K562 (cell line): ENCODE results near the gene PSORS1C2. TPM values are rescaled to one million over a fixed set of nuclear protein-coding genes. Genes with fewer than 3 reads are reported as not detected.

Source experiments
- ATAC-seq: fragments of 200-7000 bp; cut with Tn5 transposase; 3 replicates; pipeline ENCODE4 v1.9.1; 2020; ENCODE audit warnings: moderate library complexity
- BruUV-seq: library from RNA; stranded (reverse); fragments of 400-500 nt; replicated peaks from 2 replicates; lab custom pipeline; 2021; lab: Mats Ljungman, UMichigan
- CTCF ChIA-PET: fragments of 300-600 bp; formaldehyde crosslinking; extraction: SDS; loops from one replicate; lab custom pipeline; 2021; ENCODE audit warnings: low intra/inter-chr PET ratio; lab: Yijun Ruan, JAX
- POLR2A ChIA-PET: fragments of 300-600, 350-650 bp; sonication (Branson Sonifier 250); formaldehyde crosslinking; extraction: SDS; loops from one replicate; lab custom pipeline; 2021; ENCODE audit warnings: antibody characterized with exemption, inconsistent platforms; lab: Yijun Ruan, JAX
- DNase-seq, 4 experiments: peaks; one replicate each; pipeline versions ENCODE4 v3.0.0 to v3.0.0-alpha.2; 2011 to 2018; ENCODE audit warnings: low spot score in 3 of 4, mixed read lengths in 3 of 4; ENCODE audit errors: extremely low read depth in 1 of 4
- FAIRE-seq: peaks from 2 replicates; lab custom pipeline; 2011; peaks lifted over from hg19 to GRCh38; lab: Jason Lieb, UNC
- H2AFZ ChIP-seq: 2 replicates; pipeline ENCODE4 v1.6.0; 2011; ENCODE audit warnings: low read depth, low read length, control low read depth, inconsistent platforms
- H3K27ac ChIP-seq: fragments of 200-600 bp; 3 replicates; pipeline ENCODE4 v1.8.0; 2011; ENCODE audit warnings: low read depth, mild to moderate bottlenecking, control low read depth, inconsistent platforms, low read length, moderate library complexity, mixed read lengths; ENCODE audit errors: extremely low read depth
- H3K27me3 ChIP-seq, 2 experiments: fragments of 300-600 bp in 1 of 2; 2 replicates in 1 of 2; 3 replicates in 1 of 2; pipeline versions ENCODE4 v1.6.0 to v1.8.0; 2011; ENCODE audit warnings: inconsistent platforms in 2 of 2, low read length in 2 of 2, mild to moderate bottlenecking in 1 of 2, mixed read lengths in 1 of 2, moderate library complexity in 1 of 2; ENCODE audit not compliant: control insufficient read depth in 2 of 2, insufficient read depth in 2 of 2
- H3K36me3 ChIP-seq: fragments of 300-600 bp; 3 replicates; pipeline ENCODE4 v1.8.0; 2011; ENCODE audit warnings: mild to moderate bottlenecking, low read length, inconsistent platforms; ENCODE audit not compliant: control insufficient read depth, insufficient read depth
- H3K4me1 ChIP-seq, 2 experiments: fragments of 200-600 bp in 1 of 2; replicated peaks in 1 of 2; 2 replicates in 1 of 2; 3 replicates in 1 of 2; pipeline versions ENCODE4 v1.5.1 to v1.8.0; 2011; ENCODE audit warnings: inconsistent platforms in 2 of 2, low read length in 2 of 2, mild to moderate bottlenecking in 1 of 2, mixed read lengths in 1 of 2, moderate library complexity in 1 of 2; ENCODE audit not compliant: control insufficient read depth in 2 of 2, insufficient read depth in 2 of 2
- H3K4me2 ChIP-seq: 2 replicates; pipeline ENCODE4 v1.6.1; 2011; ENCODE audit warnings: low read length, control low read depth, inconsistent platforms, mixed read lengths; ENCODE audit not compliant: insufficient read depth
- H3K4me3 ChIP-seq: fragments of 200-600 bp; sonication (generic), shearing (Covaris generic); 2 replicates; pipeline ENCODE4 v1.5.1; 2016; ENCODE audit warnings: control low read depth, inconsistent platforms
- H3K79me2 ChIP-seq: fragments of 200-600 bp; 3 replicates; pipeline ENCODE4 v1.8.0; 2011; ENCODE audit warnings: low read length, inconsistent platforms; ENCODE audit not compliant: control insufficient read depth, insufficient read depth
- H3K9ac ChIP-seq, 2 experiments: 2 replicates each; pipeline versions ENCODE4 v1.6.0 to v1.6.1; 2011; ENCODE audit warnings: low read depth in 2 of 2, low read length in 2 of 2, control low read depth in 1 of 2, inconsistent platforms in 1 of 2, mild to moderate bottlenecking in 1 of 2, mixed read lengths in 1 of 2; ENCODE audit not compliant: insufficient read depth in 1 of 2
- H3K9me1 ChIP-seq: one replicate; pipeline ENCODE4 v1.6.0; 2011; ENCODE audit warnings: inconsistent platforms, mild to moderate bottlenecking, low read length, moderate library complexity; ENCODE audit not compliant: control insufficient read depth, insufficient read depth
- H3K9me3 ChIP-seq: replicated peaks from 2 replicates; pipeline ENCODE4 v1.5.1; 2011; ENCODE audit warnings: low read depth, low read length, inconsistent platforms; ENCODE audit not compliant: control insufficient read depth, insufficient read depth
- H4K20me1 ChIP-seq: replicated peaks from 2 replicates; pipeline ENCODE4 v1.6.1; 2011; ENCODE audit warnings: low read length, inconsistent platforms, mixed read lengths; ENCODE audit not compliant: control insufficient read depth, insufficient read depth
- RBFOX2 ChIP-seq: fragments of 200-400 bp; formaldehyde crosslinking; IDR thresholded peaks from 2 replicates; pipeline ENCODE4 v1.6.1; 2017; ENCODE audit warnings: low read depth, mild to moderate bottlenecking, low read length, moderate library complexity
- ZNF57 ChIP-seq: fragments of 450-650 bp; formaldehyde crosslinking; IDR thresholded peaks from 2 replicates; pipeline ENCODE4 v1.4.0; 2020; ENCODE audit warnings: mild to moderate bottlenecking, moderate library complexity
- WGBS: fragments of 100-300 bp; shearing (Covaris generic); methylation state at CpG from one replicate; pipeline ENCODE4 v1.1.6; 2016; ENCODE audit warnings: low coverage, mixed read lengths; ENCODE audit not compliant: insufficient coverage; ENCODE audit errors: missing lambda C conversion rate; 5-methylcytosine and 5-hydroxymethylcytosine counted together
- in situ Hi-C: fragments of 300-500 bp; cut with MboI; formaldehyde crosslinking; loops from 4 replicates; pipeline ENCODE4 v1.15.0; 2018; ENCODE audit warnings: inconsistent platforms, mixed read lengths
- intact Hi-C: fragments of 100-400 bp; cut with micrococcal nuclease; formaldehyde crosslinking; loops from 2 replicates; pipeline ENCODE4 v1.14.2; 2022
- polyA plus RNA-seq, 8 experiments: library from polyadenylated mRNA; depleted of rRNA in 4 of 8; stranded (reverse) in 5 of 8; unstranded in 3 of 8; fragments of >200 nt; fragmentation: Nextera tagmentation in 2 of 8; fragmentation: Illumina TruSeq in 1 of 8; extraction: Ambion mirVana in 2 of 8; extraction: Trizol in 1 of 8; gene quantifications; 2 replicates each; pipeline versions ENCODE4 v1.2.1 to v1.2.3, GENCODE V29; 2011 to 2014; ENCODE audit warnings: inconsistent platforms in 1 of 8, missing spikeins in 1 of 8
- total RNA-seq, 7 experiments: library from RNA; depleted of rRNA in 6 of 7; stranded (reverse); fragments of >200 nt in 6 of 7; fragmentation: Illumina TruSeq in 2 of 7; extraction: Trizol in 2 of 7; gene quantifications; 2 replicates each; pipeline versions ENCODE4 v1.2.1 to v1.2.3, GENCODE V29; 2011 to 2021; ENCODE audit warnings: low replicate concordance in 1 of 7

Gene PSORS1C2
- total and polyA plus RNA-seq, 9 of the 15 experiments (the other 6 are each of a cell fraction or from before 2014, with no cell fraction given): not detected

DNA sequence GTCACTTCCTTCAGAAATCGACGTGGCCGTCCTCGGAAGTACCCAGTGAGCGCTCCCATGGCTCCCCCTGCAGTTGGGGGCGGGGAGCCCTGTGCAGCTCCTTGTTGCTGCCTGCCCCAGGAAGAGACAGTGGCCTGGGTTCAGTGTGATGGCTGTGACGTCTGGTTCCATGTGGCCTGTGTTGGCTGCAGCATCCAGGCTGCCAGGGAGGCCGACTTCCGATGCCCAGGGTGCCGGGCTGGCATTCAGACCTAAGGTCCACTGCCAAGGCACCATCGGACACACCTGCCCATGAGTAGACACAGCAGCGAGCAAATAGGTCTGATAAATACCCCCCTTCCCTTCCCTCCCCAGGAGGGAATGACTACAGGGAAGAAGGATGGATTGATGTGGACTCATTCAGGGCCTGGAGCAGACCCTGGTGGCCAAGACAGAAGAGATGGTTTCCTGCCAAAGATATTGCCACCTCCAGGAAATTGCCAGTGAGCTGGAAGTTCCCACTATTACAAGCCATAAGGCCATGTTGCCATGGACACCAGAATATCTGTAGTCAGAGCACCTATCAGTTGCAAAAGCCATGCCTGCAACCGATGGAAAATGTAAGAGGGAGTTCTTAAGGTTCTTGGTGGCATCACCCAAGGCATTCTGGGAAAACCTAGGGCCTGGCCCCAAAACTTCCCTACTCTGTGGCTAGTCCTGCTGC is 23.7 kb upstream of the PSORS1C2 start:
- Histone ChIP-seq H3K4me1 (peaks cover 10 to 18% of the 10 kb centered on the region in 2 experiments; a peak in 4 of 5 replicates), H3K27me3 (no peaks in the 10 kb centered on the region), H3K4me2 (no peak overlapping the region), H3K9ac (peak overlapping the region in 1 of 2 experiments; percentile 65; a peak in 1 of 4 replicates), H3K4me3 (no peak overlapping the region), H3K9me3 (no peaks in the 10 kb centered on the region), H3K36me3 (peaks cover 21% of the 10 kb centered on the region; the same call in 2 of the 3 replicates), H2AFZ (no peak overlapping the region), H3K79me2 (peaks cover 16% of the 10 kb centered on the region; the same call in 2 of the 3 replicates), H4K20me1 (no peaks in the 10 kb centered on the region; the same call in 1 of the 2 replicates), H3K9me1 (no peaks in the 10 kb centered on the region), H3K27ac (no peak overlapping the region)
- in situ Hi-C loops (no loop called here), intact Hi-C loops (no loop called here)
- FAIRE-seq: no peak
- peak; percentile 33; the same call in 1 of the 2 replicates for TF ChIP-seq RBFOX2
- TF ChIP-seq ZNF57 (CRISPR knock-in tag): no peak
- BruUV-seq: no TSS peak
- ChIA-PET POLR2A (interaction anchor here (0.6 to 1.1 kb wide), 4 partner anchors 10 to 1457 kb away, joined by 3 to 5 read pairs (median 3); no protein-coding TSS in a partner anchor), CTCF (no interaction called here)
- ATAC-seq: no peak
- WGBS: 80% methylated on average over 13 of the region's 13 CpGs
- no peak for DNase-seq
